Aorta (tissue), 5 donors: ENCODE measurements around the gene SSH2. TPM values are rescaled to one million over a fixed set of nuclear protein-coding genes. Genes with fewer than 3 reads are reported as not detected.
A peak's percentile ranks its signal among the peaks of the same experiment; 100 is the strongest.

Experiments
- ATAC-seq: fragments of 200-7000 bp; cut with Tn5 transposase; one replicate; pipeline ENCODE4 v1.9.1; 2022; ENCODE audit warnings: moderate library complexity; ENCODE audit not compliant: low FRiP score
- DNase-seq, 2 donors: peaks; one replicate each; pipeline ENCODE4 v3.0.0-alpha.2; 2020
- H3K27ac ChIP-seq, 2 donors: one replicate each; pipeline ENCODE4 v1.5.1; 2013; ENCODE audit warnings: low read length in 2 of 2, mild to moderate bottlenecking in 2 of 2, moderate library complexity in 2 of 2, control low read depth in 1 of 2, inconsistent platforms in 1 of 2, low read depth in 1 of 2
- H3K27me3 ChIP-seq, 2 donors: one replicate each; pipeline ENCODE4 v1.6.1; 2013; ENCODE audit warnings: control low read depth in 1 of 2, low read length in 1 of 2, mild to moderate bottlenecking in 1 of 2, moderate library complexity in 1 of 2; ENCODE audit not compliant: insufficient read depth in 2 of 2, control insufficient read depth in 1 of 2
- H3K36me3 ChIP-seq, 2 donors: one replicate each; pipeline ENCODE4 v1.6.1; 2013; ENCODE audit warnings: control low read depth in 1 of 2, low read length in 1 of 2, mild to moderate bottlenecking in 1 of 2; ENCODE audit not compliant: insufficient read depth in 2 of 2, control insufficient read depth in 1 of 2
- H3K4me1 ChIP-seq, 2 donors: one replicate each; pipeline ENCODE4 v1.6.1; 2013; ENCODE audit warnings: low read length in 2 of 2, control low read depth in 1 of 2, mild to moderate bottlenecking in 1 of 2, moderate library complexity in 1 of 2; ENCODE audit not compliant: insufficient read depth in 2 of 2, control insufficient read depth in 1 of 2
- H3K4me3 ChIP-seq, 2 donors: one replicate each; pipeline ENCODE4 v1.5.1; 2013; ENCODE audit warnings: low read length in 2 of 2, control low read depth in 1 of 2, mild to moderate bottlenecking in 1 of 2
- H3K9me3 ChIP-seq: one replicate; pipeline ENCODE4 v1.6.1; 2013; ENCODE audit warnings: mild to moderate bottlenecking, low read length; ENCODE audit not compliant: control insufficient read depth
- WGBS, 2 donors: extraction: QIAGEN DNeasy Blood & Tissue Kit; methylation state at CpG; one replicate each; pipeline ENCODE4 v1.1.7; 2013; 5-methylcytosine and 5-hydroxymethylcytosine counted together
- intact Hi-C, 2 donors: fragments of 100-400 bp; cut with DNase I; formaldehyde crosslinking; loops; one replicate each; pipeline versions ENCODE4 v1.14.2 to v1.15.0; 2022
- polyA plus RNA-seq, 2 donors: library from polyadenylated mRNA; stranded (reverse); fragments of 200-250 nt; gene quantifications; one replicate each; pipeline ENCODE4 v1.2.3, GENCODE V29; 2013
- total RNA-seq, 2 donors: library from RNA; stranded (reverse); fragmentation: NEBNext Ultra II Directional; extraction: Animal tissue kit (Norgen Biotek cat#: 25700); gene quantifications; one replicate each; pipeline ENCODE4 v1.2.1, GENCODE V29; 2021
- donor health status: healthy with polysubstance abuse.
- donor health status: Bipolar disorder and iron deficiency.
- donor health status: DM: no; HTN: no; CAD: no.
- donor health status: DM: no; HTN: no; CAD: no.
- donor health status: DM: yes; HTN: yes; CAD: no.

The SSH2 gene
- total and polyA plus RNA-seq, 4 donors: 7.2 to 35.3 (median 30.3) TPM

- DNase-seq: no peak
- Histone ChIP-seq H3K27me3 (no peaks in the 10 kb centered on the region), H3K9me3 (no peaks in the 10 kb centered on the region), H3K4me3 (no peak overlapping the region), H3K4me1 (no peaks in the 10 kb centered on the region), H3K27ac (no peak overlapping the region), H3K36me3 (no peaks in the 10 kb centered on the region)
- intact Hi-C loops: loop anchor here (5.0 kb wide), 3 partner anchors 38 to 348 kb away; partner anchors contain the start of genes CORO6 (in 1 of the 2) and SSH2 (in 1 of the 2)
- ATAC-seq: no peak
- WGBS, 2 donors: 72 to 81% methylated on average over 12 of the region's 12 CpGs
Observed at GRCh38 chr17:29584452-29585079, 345.5 kb downstream of the SSH2 start.

DNA sequence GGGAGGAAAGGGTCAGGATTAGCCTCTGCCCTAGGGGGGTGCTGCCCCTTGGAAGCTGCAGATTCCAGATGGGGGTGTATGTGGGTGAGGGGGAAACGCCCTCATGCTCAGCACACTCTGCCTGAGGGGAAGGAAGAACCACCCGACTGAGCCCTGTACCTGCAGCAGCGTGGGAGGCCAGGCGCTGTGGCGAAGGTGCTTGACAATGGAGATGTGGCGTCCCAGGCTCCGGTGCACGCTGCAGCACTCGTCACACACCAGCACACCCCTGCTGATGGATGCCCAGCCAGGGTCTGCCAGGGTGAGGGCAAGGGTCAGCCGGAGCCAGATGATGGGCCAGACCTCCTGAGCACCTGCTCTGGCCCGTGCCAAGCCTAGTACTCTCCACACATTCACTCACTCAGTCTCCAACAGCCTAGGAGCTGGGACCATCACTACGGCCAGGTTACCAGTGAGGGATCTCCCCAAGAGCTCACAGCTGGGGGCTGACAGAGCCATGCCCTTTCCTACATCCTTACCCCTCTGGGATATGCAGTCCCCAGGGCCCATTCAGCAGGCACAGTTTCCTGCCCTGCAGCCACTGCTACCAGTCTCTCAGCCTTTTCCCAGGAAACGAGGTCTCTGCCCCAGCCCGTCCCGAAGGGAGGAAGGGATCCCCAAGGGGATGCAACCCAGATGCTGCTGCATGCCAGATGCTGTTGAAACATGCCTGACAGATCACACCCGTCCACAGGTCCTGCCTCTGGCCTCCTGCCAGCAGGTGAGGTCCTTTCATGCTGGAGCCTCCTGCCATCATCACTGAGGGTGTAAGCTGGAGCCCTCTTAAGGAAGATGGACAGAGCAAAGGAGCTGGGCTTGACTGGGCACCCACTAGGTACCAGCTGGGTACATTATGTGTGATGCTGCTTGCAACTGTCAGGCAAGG lies 346.4 kb downstream of the SSH2 start:
- Histone ChIP-seq H3K9me3 (no peaks in the 10 kb centered on the region), H3K36me3 (no peaks in the 10 kb centered on the region), H3K27me3 (no peaks in the 10 kb centered on the region), H3K4me3 (no peak overlapping the region), H3K27ac (no peak overlapping the region), H3K4me1 (no peaks in the 10 kb centered on the region)
- ATAC-seq (no peak), DNase-seq (no peak)
- intact Hi-C loops: loop anchor here in 1 of 2 donors (5.0 kb wide), 2 partner anchors 194 to 349 kb away; partner anchors contain the start of gene SSH2
- 88 to 90% methylated on average over 16 of the region's 16 CpGs for WGBS, 2 donors

GRCh38 chr17:29582772-29583171 lies 347.3 kb downstream of the SSH2 start:
- no peak for ATAC-seq
- WGBS, 2 donors: 81 to 82% methylated on average over 13 of the region's 13 CpGs
- H3K4me3 ChIP-seq: no peak overlapping the region
- no peak for DNase-seq
- no peaks in the 10 kb centered on the region for H3K36me3 ChIP-seq
- H3K4me1 ChIP-seq: no peaks in the 10 kb centered on the region
- H3K9me3 ChIP-seq: no peaks in the 10 kb centered on the region
- no peaks in the 10 kb centered on the region for H3K27me3 ChIP-seq
- intact Hi-C loops: loop anchor here in 1 of 2 donors (5.0 kb wide), 2 partner anchors 195 to 350 kb away; partner anchors contain the start of gene SSH2
- H3K27ac ChIP-seq: no peak overlapping the region

DNA sequence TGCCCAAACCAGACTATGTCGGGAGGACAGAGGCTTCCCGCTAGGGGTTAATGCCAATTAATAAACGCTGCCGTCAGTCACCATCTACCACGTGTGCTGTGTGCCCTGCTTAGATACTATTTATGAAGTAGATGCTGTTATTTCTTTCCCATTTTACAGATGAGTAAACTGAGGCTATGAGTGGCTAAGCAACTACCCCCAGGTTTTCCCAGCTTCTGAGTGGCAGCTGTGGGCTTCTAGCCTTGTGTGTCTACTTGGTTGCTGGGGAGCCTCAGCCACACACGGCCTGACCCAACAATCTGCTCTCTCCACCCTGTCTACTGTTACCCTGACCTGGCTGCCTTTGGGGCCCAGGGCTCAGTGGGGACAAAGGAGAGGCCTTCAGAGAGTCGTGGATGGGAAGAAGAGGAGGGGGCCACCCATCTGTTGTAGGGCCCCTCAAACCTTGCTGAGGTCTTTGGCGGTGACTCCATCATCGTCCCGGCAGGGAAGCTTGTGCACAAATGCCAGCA lies 347.7 kb downstream of the SSH2 start:
- no peaks in the 10 kb centered on the region for H3K36me3 ChIP-seq
- intact Hi-C loops: loop anchor here in 1 of 2 donors (5.0 kb wide), 2 partner anchors 195 to 350 kb away; partner anchors contain the start of gene SSH2

DNA sequence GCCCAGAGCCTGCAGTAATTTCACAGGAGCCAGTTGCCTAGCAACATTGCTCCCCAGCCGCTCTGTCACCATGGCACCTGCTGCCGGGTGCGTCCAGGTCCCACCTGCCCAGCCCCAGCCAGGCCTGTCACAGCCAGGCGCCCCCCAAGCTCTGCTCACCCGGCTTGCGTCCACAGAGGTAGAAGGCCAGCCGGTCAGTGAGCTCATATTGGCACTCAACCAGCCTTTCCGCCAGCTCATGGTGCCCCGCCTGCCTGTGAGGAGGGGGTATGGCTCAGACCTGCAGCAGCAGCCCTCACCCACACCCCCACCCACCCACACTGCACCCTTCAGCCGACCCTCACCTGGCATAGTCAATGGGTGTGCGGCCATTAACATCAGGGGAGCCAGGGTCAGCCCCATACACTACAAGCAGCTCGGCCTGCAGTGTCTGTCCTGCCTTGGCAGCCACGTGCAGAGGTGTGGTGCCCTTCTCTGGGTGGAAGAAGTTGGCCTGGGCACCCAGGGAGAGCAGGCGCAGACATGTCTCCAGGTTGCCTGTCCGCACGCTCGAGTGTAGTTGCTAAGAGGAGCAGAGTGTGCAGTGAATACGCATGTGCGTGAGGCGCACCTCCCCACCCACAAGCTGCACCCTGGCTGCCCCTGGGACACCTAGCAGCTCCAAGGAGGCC lies 348.3 kb downstream of the SSH2 start:
- no peak for ATAC-seq

More for the DNA sequence above, 347.7 kb downstream of the SSH2 start:
- Histone ChIP-seq H3K9me3 (no peaks in the 10 kb centered on the region), H3K27ac (no peak overlapping the region), H3K27me3 (no peaks in the 10 kb centered on the region), H3K4me1 (no peaks in the 10 kb centered on the region), H3K4me3 (no peak overlapping the region)
- no peak for DNase-seq
- 69 to 79% methylated on average over 10 of the region's 10 CpGs for WGBS, 2 donors
- ATAC-seq: no peak

GRCh38 chr17:29579866-29580771 lies 349.9 kb downstream of the SSH2 start:
- Histone ChIP-seq H3K27ac (no peak overlapping the region), H3K27me3 (no peaks in the 10 kb centered on the region), H3K4me3 (no peak overlapping the region), H3K36me3 (no peaks in the 10 kb centered on the region), H3K9me3 (no peaks in the 10 kb centered on the region), H3K4me1 (no peaks in the 10 kb centered on the region)
- intact Hi-C loops: loop anchor here in 1 of 2 donors (5.0 kb wide), 2 partner anchors 197 to 352 kb away; partner anchors contain the start of gene SSH2
- ATAC-seq: peak; percentile 86
- 53 to 57% methylated on average over 15 of the region's 15 CpGs for WGBS, 2 donors
- DNase-seq: peak; percentile 89 to 96

More for the DNA sequence above, 348.3 kb downstream of the SSH2 start:
- no peaks in the 10 kb centered on the region for H3K4me1 ChIP-seq
- no peaks in the 10 kb centered on the region for H3K27me3 ChIP-seq
- H3K36me3 ChIP-seq: no peaks in the 10 kb centered on the region
- no peak overlapping the region for H3K27ac ChIP-seq
- DNase-seq: no peak
- WGBS, 2 donors: 77 to 80% methylated on average over 20 of the region's 20 CpGs
- no peak overlapping the region for H3K4me3 ChIP-seq
- no peaks in the 10 kb centered on the region for H3K9me3 ChIP-seq
- intact Hi-C loops: loop anchor here in 1 of 2 donors (5.0 kb wide), 2 partner anchors 196 to 351 kb away; partner anchors contain the start of gene SSH2

DNA sequence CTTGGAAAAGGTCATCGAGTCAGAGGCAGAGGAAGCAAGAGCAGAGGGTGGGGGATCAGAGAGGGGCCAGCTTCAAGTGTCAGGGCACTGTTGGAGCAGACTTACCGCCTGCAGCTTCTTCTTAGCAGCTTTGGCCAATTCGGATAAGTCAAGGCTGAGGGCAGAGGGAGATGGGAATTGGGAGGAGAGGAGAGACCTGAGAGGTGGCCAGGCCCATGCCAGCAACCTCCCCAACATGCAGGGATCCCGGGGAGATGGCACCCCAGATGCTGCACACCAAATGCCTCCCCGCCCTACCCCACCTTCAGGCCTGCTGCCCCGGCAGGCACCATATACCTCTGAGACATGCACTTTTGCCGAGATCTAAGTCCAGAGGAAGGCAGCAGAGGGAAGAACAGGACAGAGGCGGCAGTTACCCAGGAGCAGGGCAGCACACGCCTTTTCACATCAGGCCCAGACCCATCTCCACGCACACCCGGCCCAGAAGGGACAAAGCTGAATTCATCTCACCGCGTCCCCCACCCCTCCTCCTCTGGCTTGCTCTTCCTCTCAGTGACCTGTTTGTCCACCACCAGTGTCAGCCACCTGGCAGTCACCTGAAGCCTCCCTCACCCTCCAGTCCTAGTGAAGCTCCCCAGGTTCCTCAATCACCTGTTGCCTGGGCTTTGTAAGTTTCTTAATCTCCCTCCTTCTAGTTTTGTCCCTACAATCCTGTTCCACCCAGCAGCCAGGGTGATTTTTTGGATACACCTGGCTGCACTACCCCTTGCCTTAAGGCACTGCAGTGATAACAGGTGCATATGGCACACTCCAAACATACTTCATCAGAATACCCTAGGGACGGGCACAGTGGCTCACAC lies 351.2 kb downstream of the SSH2 start:
- Histone ChIP-seq H3K36me3 (no peaks in the 10 kb centered on the region), H3K27me3 (no peaks in the 10 kb centered on the region), H3K27ac (no peak overlapping the region), H3K4me3 (no peak overlapping the region), H3K9me3 (no peaks in the 10 kb centered on the region), H3K4me1 (no peaks in the 10 kb centered on the region)
- intact Hi-C loops: no loop called here
- ATAC-seq: no peak
- no peak for DNase-seq
- 91 to 92% methylated on average over 14 of the region's 14 CpGs for WGBS, 2 donors
